Nephron progenitor cell (in vitro differentiated cells): ENCODE measurements around the gene GCNA.
"Not testable (repeated sequence)": the region's sequence is repeated elsewhere in the genome, so short reads cannot be mapped to it uniquely, and the experiment has no call there.

Experiments
- DNase-seq: peaks from one replicate; pipeline ENCODE4 v3.0.0; 2021
- H3K27ac Mint-ChIP-seq: 2 replicates; pipeline ENCODE4 v1.8.0; 2021; ENCODE audit warnings: mild to moderate bottlenecking, moderate library complexity, mixed read lengths
- H3K27me3 Mint-ChIP-seq: 2 replicates; pipeline ENCODE4 v1.8.0; 2021; ENCODE audit warnings: mild to moderate bottlenecking, low read depth, mixed read lengths; ENCODE audit not compliant: poor library complexity
- H3K36me3 Mint-ChIP-seq: 2 replicates; pipeline ENCODE4 v1.8.0; 2021; ENCODE audit warnings: low read depth, mixed read lengths
- H3K4me1 Mint-ChIP-seq: 2 replicates; pipeline ENCODE4 v1.8.0; 2021; ENCODE audit warnings: mixed read lengths
- H3K4me3 Mint-ChIP-seq: 2 replicates; pipeline ENCODE4 v1.8.0; 2021; ENCODE audit warnings: mild to moderate bottlenecking, moderate library complexity, mixed read lengths
- H3K9me3 Mint-ChIP-seq: 2 replicates; pipeline ENCODE4 v1.8.0; 2021; ENCODE audit warnings: mild to moderate bottlenecking, moderate library complexity, mixed read lengths
- CTCF ChIP-seq: fragments of 200-600 bp; sonication (generic); IDR thresholded peaks from 2 replicates; pipeline ENCODE4 v1.5.0; 2021; ENCODE audit warnings: antibody characterized with exemption

The GCNA gene

GRCh38 chrX:71659342-71659741, 81.1 kb downstream of the GCNA start:
- Mint-ChIP-seq H3K4me1 (no peaks in the 10 kb centered on the region), H3K4me3 (no peak overlapping the region), H3K9me3 (peaks cover 62% of the 10 kb centered on the region), H3K27me3 (peaks cover 14% of the 10 kb centered on the region), H3K36me3 (no peaks in the 10 kb centered on the region), H3K27ac (no peak overlapping the region)
- TF ChIP-seq CTCF = no peak
- no peak for DNase-seq

- TF ChIP-seq CTCF = no peak
- peaks cover 62% of the 10 kb centered on the region for H3K9me3 Mint-ChIP-seq
- no peak overlapping the region for H3K4me3 Mint-ChIP-seq
- no peak overlapping the region for H3K27ac Mint-ChIP-seq
- DNase-seq = no peak
- H3K36me3 Mint-ChIP-seq = no peaks in the 10 kb centered on the region
- no peaks in the 10 kb centered on the region for H3K4me1 Mint-ChIP-seq
- peaks cover 14% of the 10 kb centered on the region for H3K27me3 Mint-ChIP-seq
Observed at GRCh38 chrX:71659959-71660358, 81.7 kb downstream of the GCNA start.

GRCh38 chrX:71660562-71661416, 82.6 kb downstream of the GCNA start:
- Mint-ChIP-seq H3K36me3 (no peaks in the 10 kb centered on the region), H3K4me3 (no peak overlapping the region), H3K9me3 (peaks cover 63% of the 10 kb centered on the region), H3K27ac (no peak overlapping the region), H3K4me1 (no peaks in the 10 kb centered on the region), H3K27me3 (peaks cover 14% of the 10 kb centered on the region)
- no peak for TF ChIP-seq CTCF
- no peak for DNase-seq

GRCh38 chrX:71661919-71662318, 83.7 kb downstream of the GCNA start:
- no peak for DNase-seq
- H3K36me3 Mint-ChIP-seq = no peaks in the 10 kb centered on the region
- peaks cover 54% of the 10 kb centered on the region for H3K9me3 Mint-ChIP-seq
- no peak for TF ChIP-seq CTCF
- H3K4me3 Mint-ChIP-seq = no peak overlapping the region
- H3K4me1 Mint-ChIP-seq = no peaks in the 10 kb centered on the region
- H3K27me3 Mint-ChIP-seq = peaks cover 9% of the 10 kb centered on the region
- no peak overlapping the region for H3K27ac Mint-ChIP-seq

GRCh38 chrX:71662654-71663053, 84.4 kb downstream of the GCNA start:
- not testable (repeated sequence) for H3K4me1 Mint-ChIP-seq, H3K27me3 Mint-ChIP-seq, H3K4me3 Mint-ChIP-seq, H3K36me3 Mint-ChIP-seq, H3K27ac Mint-ChIP-seq, DNase-seq
- H3K9me3 Mint-ChIP-seq = peaks cover 51% of the 10 kb centered on the region
